ENCODE results near the gene NDUFB10. TPM values are rescaled to one million over a fixed set of nuclear protein-coding genes. Genes with fewer than 3 reads are reported as not detected.
"Not testable (repeated sequence)": the region's sequence is repeated elsewhere in the genome, so short reads cannot be mapped to it uniquely, and the experiment has no call there.

Gene NDUFB10
- total RNA-seq, 2 experiments from 2014 or later = 126 to 129 TPM

GRCh38 chr16:1958715-1959268 lies 546 bp upstream of the NDUFB10 start:
- H3K27me3 Mint-ChIP-seq = no peaks in the 10 kb centered on the region
- no peak for DNase-seq
- peak overlapping the region; percentile 98 for H3K4me3 Mint-ChIP-seq
- ChIA-PET CTCF (no interaction called here), POLR2A (interaction anchor here (1.2 to 14.3 kb wide), 3 partner anchors 15 to 45 kb away, joined by 3 to 505 read pairs (median 113); partner anchors contain the start of genes GFER, MSRB1, NOXO1 and SYNGR3)
- H3K36me3 Mint-ChIP-seq (ENCODE audit: low read depth) = peaks cover 38% of the 10 kb centered on the region
- intact Hi-C loops (cut with micrococcal nuclease) = no loop called here
- no peak for TF ChIP-seq CTCF (IDR thresholded peaks at IDR 0.05)
- H3K27ac Mint-ChIP-seq = peak overlapping the region; percentile 96
- peaks cover 33% of the 10 kb centered on the region for H3K4me1 Mint-ChIP-seq (ENCODE audit: low read depth)
- peak; percentile 0 for ATAC-seq
- H3K9me3 Mint-ChIP-seq = no peaks in the 10 kb centered on the region

- POLR2A ChIA-PET = interaction anchor here (0.8 to 14.3 kb wide), 13 partner anchors 8 to 194 kb away, joined by 3 to 505 read pairs (median 5); partner anchors contain the start of genes GFER, MSRB1, NME3 and NOXO1
- CTCF ChIA-PET = interaction anchor here (1.0 to 1.4 kb wide), 4 partner anchors 11 to 255 kb away, joined by 3 read pairs; partner anchors contain the start of genes MAPK8IP3 and TBL3
- H3K9me3 Mint-ChIP-seq = no peaks in the 10 kb centered on the region
- H3K4me3 Mint-ChIP-seq = peak overlapping the region; percentile 98
- H3K4me1 Mint-ChIP-seq (ENCODE audit: low read depth) = peaks cover 37% of the 10 kb centered on the region
- DNase-seq (peak; percentile 72), ATAC-seq (peak; percentile 6)
- no peak for TF ChIP-seq CTCF (IDR thresholded peaks at IDR 0.05)
- intact Hi-C loops (cut with micrococcal nuclease) = no loop called here
- no peaks in the 10 kb centered on the region for H3K27me3 Mint-ChIP-seq
- peaks cover 53% of the 10 kb centered on the region for H3K36me3 Mint-ChIP-seq (ENCODE audit: low read depth)
- H3K27ac Mint-ChIP-seq = peak overlapping the region; percentile 96
Measured at GRCh38 chr16:1960665-1961630, 1.6 kb downstream of the NDUFB10 start.

DNA sequence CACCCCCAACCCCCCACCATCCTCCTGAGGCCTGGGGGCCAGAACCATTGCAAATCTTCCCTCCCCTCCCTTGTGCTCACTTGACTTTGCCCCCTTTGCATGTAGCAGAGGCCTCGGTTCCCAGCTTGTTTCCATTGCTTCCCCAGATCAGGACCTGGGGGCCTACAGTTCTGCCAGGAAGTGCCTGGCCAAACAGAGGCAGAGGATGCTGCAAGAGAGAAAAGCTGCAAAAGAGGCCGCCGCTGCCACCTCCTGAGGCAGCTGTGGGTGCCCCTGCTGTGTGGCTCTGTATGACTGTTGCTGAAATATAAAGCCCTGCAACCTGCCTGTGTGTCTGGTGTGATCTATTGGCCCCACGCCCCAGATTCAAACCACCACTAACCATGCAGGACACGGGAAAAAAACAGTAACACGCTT lies 2.3 kb downstream of the NDUFB10 start:
- H3K4me3 Mint-ChIP-seq = peak overlapping the region; percentile 98
- no peaks in the 10 kb centered on the region for H3K27me3 Mint-ChIP-seq
- peak overlapping the region; percentile 96 for H3K27ac Mint-ChIP-seq
- ATAC-seq (no peak), DNase-seq (peak; percentile 52)
- POLR2A ChIA-PET = interaction anchor here (0.6 to 14.3 kb wide), 8 partner anchors 9 to 395 kb away, joined by 3 to 505 read pairs (median 11); partner anchors contain the start of genes FAHD1, GFER, MSRB1 and NOXO1
- CTCF ChIA-PET = interaction anchor here (1.3 to 1.4 kb wide), 2 partner anchors 10 to 256 kb away, joined by 3 read pairs; partner anchors contain the start of genes MAPK8IP3 and TBL3
- intact Hi-C loops (cut with micrococcal nuclease) = no loop called here
- no peaks in the 10 kb centered on the region for H3K9me3 Mint-ChIP-seq
- TF ChIP-seq CTCF (IDR thresholded peaks at IDR 0.05) = no peak
- H3K4me1 Mint-ChIP-seq (ENCODE audit: low read depth) = peaks cover 37% of the 10 kb centered on the region
- H3K36me3 Mint-ChIP-seq (ENCODE audit: low read depth) = peaks cover 53% of the 10 kb centered on the region

DNA sequence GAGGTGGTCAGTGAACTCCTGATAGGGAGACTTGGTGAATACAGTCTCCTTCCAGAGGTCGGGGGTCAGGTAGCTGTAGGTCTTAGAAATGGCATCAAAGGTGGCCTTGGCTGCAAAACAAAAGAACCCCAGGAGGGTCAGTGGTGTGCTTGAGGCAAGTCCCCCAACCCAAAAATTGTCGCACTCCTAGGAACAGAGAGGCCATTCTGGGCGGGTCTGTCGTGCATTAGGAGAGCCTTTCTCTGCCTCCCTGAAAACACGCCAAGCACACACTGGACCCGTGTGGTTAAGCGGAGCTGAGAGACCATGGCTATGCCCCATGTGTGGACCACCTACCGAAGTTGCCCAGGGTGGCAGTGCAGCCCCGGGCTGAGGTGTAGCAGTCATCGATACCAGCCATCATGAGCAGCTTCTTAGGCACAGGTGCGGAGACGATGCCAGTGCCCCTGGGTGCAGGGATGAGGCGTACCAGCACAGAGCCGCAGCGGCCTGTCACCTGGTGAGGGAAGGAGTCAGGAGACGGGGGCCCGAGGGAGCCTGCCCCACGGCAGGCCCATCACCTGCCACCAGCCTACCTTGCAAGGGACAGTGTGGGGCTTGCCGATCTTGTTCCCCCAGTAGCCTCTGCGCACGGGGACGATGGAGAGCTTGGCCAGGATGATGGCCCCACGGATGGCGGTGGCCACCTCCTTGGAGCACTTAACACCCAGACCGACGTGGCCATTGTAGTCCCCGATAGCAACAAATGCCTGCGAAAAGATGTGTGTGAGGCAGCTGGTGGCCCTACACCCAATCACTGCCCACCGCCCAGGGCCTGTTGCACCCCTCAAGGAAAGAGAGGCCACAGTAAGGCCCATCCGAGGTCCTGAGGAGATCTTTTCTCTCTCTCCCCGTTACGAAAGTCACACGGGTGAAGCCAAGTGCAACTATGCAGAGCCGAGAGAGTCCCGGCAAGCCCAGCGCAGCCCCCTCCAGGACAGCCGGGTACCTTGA lies 3.1 kb downstream of the NDUFB10 start:
- DNase-seq = peak; percentile 13
- H3K9me3 Mint-ChIP-seq; intact Hi-C loops (cut with micrococcal nuclease); H3K27me3 Mint-ChIP-seq; ATAC-seq; CTCF ChIA-PET: not testable (repeated sequence)
- POLR2A ChIA-PET = interaction anchor here (0.6 to 14.3 kb wide), 11 partner anchors 9 to 396 kb away, joined by 3 to 505 read pairs (median 9); partner anchors contain the start of genes FAHD1, GFER, MSRB1 and NOXO1
- Mint-ChIP-seq H3K4me1 (ENCODE audit: low read depth) (peaks cover 37% of the 10 kb centered on the region), H3K27ac (peak overlapping the region; percentile 96), H3K4me3 (peak overlapping the region; percentile 98), H3K36me3 (ENCODE audit: low read depth) (peaks cover 56% of the 10 kb centered on the region)

Data from activated CD8-positive, alpha-beta T cell treated with anti-CD3 and anti-CD28 coated beads for 36 hours (primary cell).